Trophoblast cell (in vitro differentiated cells and primary cell): ENCODE results near the gene ELMOD1.

Experiments
- DNase-seq, 2 donors: peaks; one replicate each; pipeline ENCODE4 v3.0.0-alpha.2; 2016
- H2AFZ ChIP-seq: 2 replicates; pipeline ENCODE4 v1.6.1; 2013; ENCODE audit warnings: low read length, moderate library complexity, mild to moderate bottlenecking; ENCODE audit not compliant: insufficient read depth, poor library complexity
- H2AK5ac ChIP-seq: 2 replicates; pipeline ENCODE4 v1.6.1; 2013; ENCODE audit warnings: mild to moderate bottlenecking, low read length
- H2BK120ac ChIP-seq: 2 replicates; pipeline ENCODE4 v1.6.1; 2013; ENCODE audit warnings: low read length, mild to moderate bottlenecking, moderate library complexity; ENCODE audit not compliant: insufficient read depth, poor library complexity
- H2BK12ac ChIP-seq: 2 replicates; pipeline ENCODE4 v1.6.1; 2013; ENCODE audit warnings: mild to moderate bottlenecking, low read length, moderate library complexity
- H2BK5ac ChIP-seq: 2 replicates; pipeline ENCODE4 v1.6.1; 2013; ENCODE audit warnings: low read length, low read depth, moderate library complexity, mild to moderate bottlenecking; ENCODE audit not compliant: poor library complexity
- H3K14ac ChIP-seq: 2 replicates; pipeline ENCODE4 v1.6.1; 2013; ENCODE audit warnings: mild to moderate bottlenecking, low read length
- H3K18ac ChIP-seq: 2 replicates; pipeline ENCODE4 v1.6.1; 2013; ENCODE audit warnings: mild to moderate bottlenecking, low read length
- H3K23ac ChIP-seq: 2 replicates; pipeline ENCODE4 v1.6.1; 2013; ENCODE audit warnings: low read length
- H3K27ac ChIP-seq: 2 replicates; pipeline ENCODE4 v1.5.1; 2013; ENCODE audit warnings: low read depth, mild to moderate bottlenecking, inconsistent platforms, low read length, moderate library complexity
- H3K27me3 ChIP-seq: 2 replicates; pipeline ENCODE4 v1.6.1; 2013; ENCODE audit warnings: inconsistent platforms, mild to moderate bottlenecking, low read length, moderate library complexity; ENCODE audit not compliant: insufficient read depth
- H3K36me3 ChIP-seq, 2 experiments: 1 replicate in 1 of 2; 2 replicates in 1 of 2; pipeline ENCODE4 v1.6.1; 2013; ENCODE audit warnings: low read length in 2 of 2, mild to moderate bottlenecking in 2 of 2, moderate library complexity in 1 of 2; ENCODE audit not compliant: insufficient read depth in 2 of 2, control insufficient read depth in 1 of 2
- H3K4ac ChIP-seq: 2 replicates; pipeline ENCODE4 v1.6.1; 2013; ENCODE audit warnings: low read depth, mild to moderate bottlenecking, low read length, moderate library complexity
- H3K4me1 ChIP-seq, 2 experiments: 1 replicate in 1 of 2; 2 replicates in 1 of 2; pipeline ENCODE4 v1.6.1; 2013; ENCODE audit warnings: low read length in 2 of 2, mild to moderate bottlenecking in 2 of 2, moderate library complexity in 1 of 2; ENCODE audit not compliant: insufficient read depth in 2 of 2, control insufficient read depth in 1 of 2
- H3K4me2 ChIP-seq: 2 replicates; pipeline ENCODE4 v1.6.1; 2013; ENCODE audit warnings: inconsistent platforms, mild to moderate bottlenecking, low read length, moderate library complexity
- H3K4me3 ChIP-seq: 2 replicates; pipeline ENCODE4 v1.5.1; 2013; ENCODE audit warnings: mild to moderate bottlenecking, low read depth, low read length, inconsistent platforms
- H3K79me1 ChIP-seq: one replicate; pipeline ENCODE4 v1.6.1; 2013; ENCODE audit warnings: low read length
- H3K79me2 ChIP-seq: 2 replicates; pipeline ENCODE4 v1.6.1; 2013; ENCODE audit warnings: low read length, mild to moderate bottlenecking; ENCODE audit not compliant: control insufficient read depth, insufficient read depth, poor library complexity
- H3K9ac ChIP-seq: 2 replicates; pipeline ENCODE4 v1.6.1; 2013; ENCODE audit warnings: mild to moderate bottlenecking, low read length
- H3K9me3 ChIP-seq: 2 replicates; pipeline ENCODE4 v1.6.1; 2013; ENCODE audit warnings: low read depth, mild to moderate bottlenecking, control low read depth, inconsistent platforms, low read length; ENCODE audit not compliant: insufficient read depth
- H4K12ac ChIP-seq: 2 replicates; pipeline ENCODE4 v1.6.1; 2013; ENCODE audit warnings: low read depth, mild to moderate bottlenecking, low read length, moderate library complexity
- H4K8ac ChIP-seq: 2 replicates; pipeline ENCODE4 v1.6.1; 2013; ENCODE audit warnings: low read depth, mild to moderate bottlenecking, low read length, moderate library complexity
- H4K91ac ChIP-seq: one replicate; pipeline ENCODE4 v1.6.1; 2013; ENCODE audit warnings: low read depth, mild to moderate bottlenecking, low read length, moderate library complexity
- WGBS: extraction: QIAGEN DNeasy Blood & Tissue Kit; methylation state at CpG from one replicate; pipeline ENCODE4 v1.1.7; 2013; ENCODE audit warnings: missing lambda C conversion rate; ENCODE audit not compliant: insufficient read length, insufficient coverage; ENCODE audit errors: extremely low coverage; 5-methylcytosine and 5-hydroxymethylcytosine counted together

Gene ELMOD1

DNA sequence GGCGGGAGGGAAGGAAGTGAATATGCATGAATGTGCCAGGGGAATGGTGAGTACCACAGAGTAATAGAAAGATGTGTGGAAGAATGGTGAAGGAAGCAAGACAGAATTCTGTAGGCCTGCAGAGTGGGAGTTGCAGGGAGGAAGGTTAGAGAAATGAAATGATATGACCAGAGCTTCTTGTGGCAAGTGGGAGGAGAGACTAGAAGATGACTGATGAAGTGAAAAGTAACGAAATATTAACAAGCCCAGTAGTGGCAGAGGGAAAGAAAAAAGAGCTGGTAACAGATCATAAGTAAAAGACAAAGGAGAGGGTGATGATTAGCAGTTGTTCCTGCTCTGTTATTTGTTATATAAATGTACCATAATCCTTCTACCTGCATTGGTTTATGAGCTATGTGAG lies 24.4 kb upstream of the ELMOD1 start:
- H3K9me3 ChIP-seq = no peaks in the 10 kb centered on the region
- H3K36me3 ChIP-seq = no peaks in the 10 kb centered on the region
- H3K4me2 ChIP-seq = no peak overlapping the region
- WGBS = no CpG with 5 or more reads among the region's 2 CpGs
- no peak overlapping the region for H2BK12ac ChIP-seq
- DNase-seq = no peak
- no peaks in the 10 kb centered on the region for H3K79me2 ChIP-seq
- no peak overlapping the region for H3K14ac ChIP-seq
- no peak overlapping the region for H2BK120ac ChIP-seq
- H3K18ac ChIP-seq = no peak overlapping the region
- no peak overlapping the region for H3K27ac ChIP-seq
- H3K79me1 ChIP-seq = peaks cover 4% of the 10 kb centered on the region
- no peak overlapping the region for H2AK5ac ChIP-seq
- peak overlapping the region; percentile 0 for H2AFZ ChIP-seq
- no peak overlapping the region for H3K4me3 ChIP-seq
- no peak overlapping the region for H3K9ac ChIP-seq
- H3K23ac ChIP-seq = no peak overlapping the region
- H4K8ac ChIP-seq = peak overlapping the region; percentile 29
- H2BK5ac ChIP-seq = no peak overlapping the region
- peaks cover 0 to 6% of the 10 kb centered on the region in 2 experiments for H3K4me1 ChIP-seq
- no peaks in the 10 kb centered on the region for H3K27me3 ChIP-seq
- no peak overlapping the region for H3K4ac ChIP-seq
- H4K91ac ChIP-seq = no peak overlapping the region
- H4K12ac ChIP-seq = no peak overlapping the region

DNA sequence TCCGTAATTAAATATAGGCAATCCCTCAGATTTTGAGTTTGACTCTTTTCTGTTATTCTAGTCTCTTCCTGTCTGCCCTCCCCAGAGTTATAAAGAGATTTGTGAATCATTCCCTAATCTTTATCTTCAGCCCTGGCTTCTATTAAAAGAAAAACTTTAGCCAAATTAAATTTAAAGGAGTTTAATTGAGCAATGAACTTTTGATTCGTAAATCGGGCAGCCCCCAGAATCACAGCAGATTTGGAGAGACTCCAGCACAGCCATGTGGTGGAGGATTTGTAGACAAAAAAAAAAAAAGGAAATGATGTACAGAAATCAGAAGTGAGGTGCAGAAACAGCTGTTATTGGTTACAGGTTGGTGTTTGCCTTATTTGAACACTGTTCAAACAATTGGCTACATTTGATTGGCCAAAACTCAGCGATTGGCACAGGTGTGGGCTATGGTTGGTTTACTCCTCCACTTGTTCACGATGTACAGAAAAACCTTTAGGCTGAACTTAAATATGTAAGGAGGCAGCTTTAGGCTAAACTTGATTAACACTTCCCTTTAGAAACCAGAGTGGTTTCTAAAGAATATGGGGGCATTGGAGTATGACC lies 23.1 kb upstream of the ELMOD1 start:
- Histone ChIP-seq H2AK5ac (no peak overlapping the region), H4K12ac (no peak overlapping the region), H3K23ac (no peak overlapping the region), H3K14ac (no peak overlapping the region), H3K36me3 (no peaks in the 10 kb centered on the region), H2BK5ac (no peak overlapping the region), H3K4me2 (no peak overlapping the region), H4K91ac (no peak overlapping the region), H3K79me2 (no peaks in the 10 kb centered on the region), H2BK12ac (no peak overlapping the region), H3K4ac (no peak overlapping the region), H2AFZ (no peak overlapping the region), H4K8ac (no peak overlapping the region), H3K79me1 (peaks cover 4% of the 10 kb centered on the region), H3K4me1 (peaks cover 0 to 6% of the 10 kb centered on the region in 2 experiments), H3K27ac (no peak overlapping the region), H3K18ac (no peak overlapping the region), H3K27me3 (no peaks in the 10 kb centered on the region), H3K9me3 (no peaks in the 10 kb centered on the region), H3K9ac (no peak overlapping the region), H3K4me3 (no peak overlapping the region), H2BK120ac (no peak overlapping the region)
- WGBS = no CpG with 5 or more reads among the region's 5 CpGs
- no peak for DNase-seq

DNA sequence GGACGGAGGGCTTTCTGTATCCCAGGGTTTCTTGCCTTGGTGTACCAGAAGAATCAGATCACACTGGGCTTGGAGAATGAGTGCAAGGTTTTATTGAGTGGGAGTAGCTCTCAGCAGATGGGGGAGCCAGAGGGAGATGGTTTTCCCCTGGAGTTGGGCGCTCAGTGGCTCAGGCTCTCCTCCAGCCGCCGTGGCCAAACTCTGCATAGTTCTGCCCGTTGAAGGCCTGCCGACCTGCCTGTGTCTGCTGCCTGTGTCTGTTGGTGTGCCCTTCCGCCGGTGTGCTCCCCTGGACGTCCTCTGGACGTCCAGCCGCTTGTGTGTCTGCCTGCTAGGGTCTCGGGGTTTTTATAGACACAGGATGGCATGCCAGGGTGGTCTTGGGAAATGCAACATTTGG lies 20.9 kb upstream of the ELMOD1 start:
- no peak overlapping the region for H3K18ac ChIP-seq
- no peak overlapping the region for H3K14ac ChIP-seq
- no CpG with 5 or more reads among the region's 12 CpGs for WGBS
- H4K8ac ChIP-seq = no peak overlapping the region
- peaks cover 0 to under 1% of the 10 kb centered on the region in 2 experiments for H3K4me1 ChIP-seq
- H4K91ac ChIP-seq = no peak overlapping the region
- H2BK120ac ChIP-seq = no peak overlapping the region
- H3K9me3 ChIP-seq = no peaks in the 10 kb centered on the region
- DNase-seq = no peak
- H2AK5ac ChIP-seq = no peak overlapping the region
- H4K12ac ChIP-seq = no peak overlapping the region
- no peak overlapping the region for H3K27ac ChIP-seq
- no peak overlapping the region for H3K23ac ChIP-seq
- H3K9ac ChIP-seq = no peak overlapping the region
- no peak overlapping the region for H3K4ac ChIP-seq
- H2BK5ac ChIP-seq = no peak overlapping the region
- H2AFZ ChIP-seq = no peak overlapping the region
- H3K79me1 ChIP-seq = peaks cover 4% of the 10 kb centered on the region
- no peaks in the 10 kb centered on the region for H3K27me3 ChIP-seq
- H2BK12ac ChIP-seq = no peak overlapping the region
- H3K79me2 ChIP-seq = no peaks in the 10 kb centered on the region
- no peaks in the 10 kb centered on the region for H3K36me3 ChIP-seq
- no peak overlapping the region for H3K4me3 ChIP-seq
- no peak overlapping the region for H3K4me2 ChIP-seq

DNA sequence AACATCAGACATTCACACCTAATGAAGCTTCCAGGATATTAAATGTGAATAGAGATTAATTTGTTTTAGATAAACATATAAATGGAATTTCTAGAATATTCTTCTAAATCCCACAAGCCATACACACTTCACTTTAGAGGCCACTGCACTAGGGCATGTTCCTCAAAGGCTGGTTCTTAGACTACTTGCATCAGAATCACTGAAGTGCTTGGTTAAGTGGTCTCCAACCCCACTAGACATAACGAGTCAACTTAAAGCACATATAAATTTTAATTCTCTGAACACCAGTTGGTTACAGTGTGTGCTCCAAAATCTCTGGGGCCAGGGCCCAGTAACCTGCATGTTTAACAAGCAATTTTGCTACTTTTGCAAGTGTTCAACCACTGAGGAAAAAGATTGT lies 17.5 kb upstream of the ELMOD1 start:
- Histone ChIP-seq H3K4me2 (no peak overlapping the region), H3K79me2 (no peaks in the 10 kb centered on the region)

More for the DNA sequence above, 17.5 kb upstream of the ELMOD1 start:
- DNase-seq = no peak
- H2BK12ac ChIP-seq = no peak overlapping the region
- H3K27ac ChIP-seq = no peak overlapping the region
- no peak overlapping the region for H4K12ac ChIP-seq
- no peak overlapping the region for H2BK120ac ChIP-seq
- no peaks in the 10 kb centered on the region for H3K79me1 ChIP-seq
- H2BK5ac ChIP-seq = no peak overlapping the region
- H3K9me3 ChIP-seq = no peaks in the 10 kb centered on the region
- H3K14ac ChIP-seq = no peak overlapping the region
- H4K91ac ChIP-seq = no peak overlapping the region
- H3K27me3 ChIP-seq = no peaks in the 10 kb centered on the region
- H4K8ac ChIP-seq = no peak overlapping the region
- no peak overlapping the region for H2AK5ac ChIP-seq
- no peak overlapping the region for H3K4ac ChIP-seq
- no CpG with 5 or more reads among the region's 1 CpG for WGBS
- H3K23ac ChIP-seq = no peak overlapping the region
- H3K4me3 ChIP-seq = no peak overlapping the region
- no peaks in the 10 kb centered on the region for H3K36me3 ChIP-seq
- no peak overlapping the region for H3K9ac ChIP-seq
- peaks cover 2 to 7% of the 10 kb centered on the region in 2 experiments for H3K4me1 ChIP-seq
- H2AFZ ChIP-seq = no peak overlapping the region
- H3K18ac ChIP-seq = no peak overlapping the region
